GM10266 (cell line): ENCODE data around the gene SMOC1.

ENCODE experiments used
- DNase-seq: peaks from one replicate; pipeline ENCODE4 v3.0.0; 2012; ENCODE audit errors: extremely low spot score
- TF ChIP-seq, protein P1 (sequence below): IDR thresholded peaks from 2 replicates; pipeline ENCODE4 v1.5.1; 2012; ENCODE audit warnings: mild to moderate bottlenecking, low read depth; ENCODE audit not compliant: control insufficient read depth, insufficient read depth; ENCODE audit errors: missing control alignments

The SMOC1 gene

DNA sequence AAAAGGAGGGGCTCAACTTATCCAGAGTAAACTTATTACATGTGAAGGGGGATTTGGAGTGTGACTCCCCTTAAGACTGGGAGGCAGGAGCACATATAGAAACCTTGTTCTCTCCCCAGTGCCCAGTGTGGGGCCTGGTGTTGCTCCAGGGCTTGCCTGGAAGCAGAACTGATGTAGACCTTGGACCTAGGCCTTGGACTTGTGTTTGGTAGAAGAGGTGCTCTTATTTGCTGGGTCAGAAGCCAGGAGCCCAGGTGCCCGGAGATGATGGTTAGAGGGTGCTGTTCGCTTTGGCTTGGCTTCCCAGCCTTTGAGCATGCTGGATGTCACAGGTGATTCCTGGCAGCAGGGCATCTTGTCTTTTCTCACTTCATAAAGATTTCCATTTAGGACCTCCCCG, 110.4 kb downstream of the SMOC1 start:
- DNase-seq = no peak
- TF ChIP-seq, protein P1, sequence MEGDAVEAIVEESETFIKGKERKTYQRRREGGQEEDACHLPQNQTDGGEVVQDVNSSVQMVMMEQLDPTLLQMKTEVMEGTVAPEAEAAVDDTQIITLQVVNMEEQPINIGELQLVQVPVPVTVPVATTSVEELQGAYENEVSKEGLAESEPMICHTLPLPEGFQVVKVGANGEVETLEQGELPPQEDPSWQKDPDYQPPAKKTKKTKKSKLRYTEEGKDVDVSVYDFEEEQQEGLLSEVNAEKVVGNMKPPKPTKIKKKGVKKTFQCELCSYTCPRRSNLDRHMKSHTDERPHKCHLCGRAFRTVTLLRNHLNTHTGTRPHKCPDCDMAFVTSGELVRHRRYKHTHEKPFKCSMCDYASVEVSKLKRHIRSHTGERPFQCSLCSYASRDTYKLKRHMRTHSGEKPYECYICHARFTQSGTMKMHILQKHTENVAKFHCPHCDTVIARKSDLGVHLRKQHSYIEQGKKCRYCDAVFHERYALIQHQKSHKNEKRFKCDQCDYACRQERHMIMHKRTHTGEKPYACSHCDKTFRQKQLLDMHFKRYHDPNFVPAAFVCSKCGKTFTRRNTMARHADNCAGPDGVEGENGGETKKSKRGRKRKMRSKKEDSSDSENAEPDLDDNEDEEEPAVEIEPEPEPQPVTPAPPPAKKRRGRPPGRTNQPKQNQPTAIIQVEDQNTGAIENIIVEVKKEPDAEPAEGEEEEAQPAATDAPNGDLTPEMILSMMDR = no peak

GRCh38 chr14:69990323-69990722, 111.1 kb downstream of the SMOC1 start:
- TF ChIP-seq, protein P1 = no peak
- no peak for DNase-seq

DNA sequence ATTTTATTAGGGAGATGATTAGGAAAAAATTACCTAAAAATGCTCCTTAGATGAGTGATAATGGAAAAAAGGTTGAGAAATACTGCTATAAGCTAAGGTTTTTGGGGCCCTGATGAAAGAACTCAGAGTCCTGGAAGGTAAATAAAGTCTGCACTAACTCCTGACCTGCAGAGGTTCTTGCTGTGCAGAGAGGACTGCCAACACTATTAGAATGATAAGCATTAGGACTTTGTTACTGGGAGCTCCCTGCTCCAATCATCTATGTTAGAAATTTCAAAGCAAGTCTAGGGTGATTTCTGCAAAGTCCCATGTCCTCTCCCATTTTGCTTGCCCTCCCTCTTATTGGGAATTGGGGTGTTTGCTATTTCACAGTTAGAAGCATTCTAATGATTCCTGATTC, 112.2 kb downstream of the SMOC1 start:
- DNase-seq = no peak
- TF ChIP-seq, protein P1 = no peak

DNA sequence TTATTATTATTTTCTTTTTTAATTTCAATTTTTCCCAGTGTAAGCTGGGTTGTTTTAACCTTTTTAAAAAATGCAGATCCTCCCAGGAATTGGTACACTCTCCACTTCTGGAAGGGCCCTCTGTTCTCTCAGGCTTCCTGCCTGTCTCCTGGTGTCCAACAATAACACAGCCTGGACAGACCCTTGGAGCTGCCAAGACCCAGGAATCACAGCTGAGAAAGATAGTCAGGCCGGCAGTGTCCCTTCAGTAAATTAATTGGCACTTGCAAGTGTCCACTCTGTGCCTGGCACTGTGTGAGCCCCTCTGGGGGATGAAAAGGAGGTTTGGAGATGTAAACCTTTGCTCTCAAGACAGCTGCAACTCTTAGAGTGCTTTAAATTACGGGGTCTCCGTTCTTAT, 113.3 kb downstream of the SMOC1 start:
- DNase-seq = no peak
- TF ChIP-seq, protein P1 = no peak

DNA sequence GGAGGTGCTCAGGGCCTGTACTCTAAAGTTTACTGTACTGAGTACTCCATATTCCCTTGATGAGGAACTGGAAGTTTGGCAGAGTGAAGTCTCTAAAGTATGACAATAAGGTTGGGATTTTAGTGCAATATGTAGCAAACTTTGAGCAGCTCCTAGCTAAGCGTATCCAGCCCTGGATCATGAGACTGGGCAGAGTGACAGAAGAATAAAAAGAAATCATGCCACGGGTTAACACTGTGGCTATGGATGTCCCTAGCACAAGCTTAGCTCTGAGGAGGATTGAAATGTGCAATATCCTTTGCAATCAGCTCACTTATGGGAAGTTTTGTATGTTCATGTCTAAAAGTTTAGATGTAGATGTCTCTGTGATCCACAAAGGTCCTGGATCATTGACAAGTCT, 114.1 kb downstream of the SMOC1 start:
- no peak for DNase-seq
- TF ChIP-seq, protein P1 = no peak

DNA sequence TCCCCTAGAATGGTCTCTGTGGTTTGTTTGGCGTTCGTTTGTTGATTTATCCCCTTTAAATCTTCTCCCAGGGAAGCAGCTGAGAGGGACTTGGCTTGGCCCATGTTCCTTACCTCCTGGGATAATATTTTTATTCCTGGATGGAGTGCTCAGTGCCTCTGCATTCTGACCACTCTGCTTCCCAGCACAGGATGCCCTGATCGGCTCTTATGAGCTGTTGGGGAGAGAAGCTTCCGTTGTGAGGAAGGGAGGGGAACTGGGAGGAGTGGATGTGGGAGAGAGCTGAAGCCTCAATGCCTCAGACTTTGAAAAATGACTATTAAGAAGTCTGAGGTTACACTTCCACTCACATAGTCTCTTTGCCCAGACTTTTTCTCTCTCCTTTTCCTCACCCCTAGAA, 114.8 kb downstream of the SMOC1 start:
- DNase-seq = no peak
- TF ChIP-seq, protein P1 = no peak

DNA sequence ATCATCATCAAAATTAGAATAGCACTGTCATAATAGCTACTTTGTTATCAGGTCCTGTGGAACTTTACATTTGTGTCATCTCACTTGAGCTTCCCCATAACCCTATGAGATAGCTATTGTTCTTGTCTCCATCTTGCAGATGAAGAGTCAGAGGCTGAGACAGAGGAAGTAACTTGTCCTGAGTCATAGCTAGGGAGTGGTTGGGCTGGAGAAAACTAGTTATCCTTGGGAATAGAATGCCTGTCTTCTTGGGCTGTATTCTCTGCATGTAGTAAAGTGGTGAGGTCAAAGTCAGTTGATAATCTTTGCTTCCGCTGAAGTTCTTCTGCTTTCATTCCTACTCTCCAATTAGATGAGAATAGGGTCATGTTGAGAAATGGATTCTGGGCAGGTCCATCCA, 117.0 kb downstream of the SMOC1 start:
- DNase-seq = no peak

More for the DNA sequence above, 117.0 kb downstream of the SMOC1 start:
- TF ChIP-seq, protein P1 = no peak
